H1 (cell line): Measurements from ENCODE around the gene DNER. TPM values are rescaled to one million over a fixed set of nuclear protein-coding genes. Genes with fewer than 3 reads are reported as not detected.

Experiments
- CTCF ChIA-PET: fragments of 300-600 bp; sonication (Branson Sonifier 250); formaldehyde crosslinking; loops from one replicate; lab custom pipeline; 2021; ENCODE audit not compliant: partially characterized antibody; lab: Charles Lee
- POLR2A ChIA-PET: fragments of 300-600 bp; sonication (Branson Sonifier 250); formaldehyde crosslinking; loops from one replicate; lab custom pipeline; 2021; ENCODE audit warnings: inconsistent platforms; ENCODE audit not compliant: partially characterized antibody; lab: Charles Lee
- DNase-seq, 2 experiments: peaks; one replicate each; pipeline versions ENCODE4 v3.0.0 to v3.0.0-alpha.2; 2010 to 2022; ENCODE audit warnings: low spot score in 2 of 2, low read depth in 1 of 2, mixed read lengths in 1 of 2
- FAIRE-seq: peaks from 2 replicates; lab custom pipeline; 2011; peaks lifted over from hg19 to GRCh38; lab: Jason Lieb, UNC
- H2AFZ ChIP-seq: 2 replicates; pipeline ENCODE4 v1.8.1; 2012; ENCODE audit warnings: low read length, inconsistent platforms
- H2AK5ac ChIP-seq: 2 replicates; pipeline ENCODE4 v1.6.1; 2013; ENCODE audit warnings: low read depth, low read length
- H2BK120ac ChIP-seq: replicated peaks from 2 replicates; pipeline ENCODE3; 2013; ENCODE audit warnings: low read depth, low read length, inconsistent platforms
- H2BK12ac ChIP-seq: 2 replicates; pipeline ENCODE4 v1.6.1; 2013; ENCODE audit warnings: low read depth, low read length
- H2BK15ac ChIP-seq: 2 replicates; pipeline ENCODE4 v1.6.1; 2013; ENCODE audit warnings: low read length
- H2BK20ac ChIP-seq: 2 replicates; pipeline ENCODE4 v1.6.1; 2013; ENCODE audit warnings: low read length
- H2BK5ac ChIP-seq: 2 replicates; pipeline ENCODE4 v1.6.1; 2013; ENCODE audit warnings: low read depth, low read length
- H3K14ac ChIP-seq: 2 replicates; pipeline ENCODE4 v1.6.1; 2013; ENCODE audit warnings: inconsistent platforms; ENCODE audit not compliant: insufficient read length
- H3K18ac ChIP-seq: 2 replicates; pipeline ENCODE4 v1.6.1; 2013; ENCODE audit warnings: low read length; ENCODE audit errors: extremely low read depth
- H3K23ac ChIP-seq: 2 replicates; pipeline ENCODE4 v1.6.1; 2013; ENCODE audit warnings: inconsistent platforms; ENCODE audit not compliant: insufficient read length
- H3K23me2 ChIP-seq: 2 replicates; pipeline ENCODE4 v1.6.1; 2013; ENCODE audit warnings: low read depth, low read length
- H3K27ac ChIP-seq: 2 replicates; pipeline ENCODE4 v1.6.1; 2011; ENCODE audit warnings: low read depth, low read length, inconsistent platforms
- H3K27me3 ChIP-seq, 4 experiments: replicated peaks in 1 of 4; 1 replicate in 1 of 4; 2 replicates in 3 of 4; pipeline versions ENCODE4 v1.6.1 to v1.8.1; 2011 to 2013; ENCODE audit warnings: low read length in 3 of 4, mild to moderate bottlenecking in 3 of 4, inconsistent platforms in 2 of 4, mixed read lengths in 2 of 4, moderate library complexity in 1 of 4; ENCODE audit not compliant: control insufficient read depth in 3 of 4, insufficient read depth in 3 of 4; ENCODE audit errors: extremely low read depth in 1 of 4
- H3K36me3 ChIP-seq, 4 experiments: 2 replicates each; pipeline versions ENCODE4 v1.6.1 to v1.8.1; 2011 to 2013; ENCODE audit warnings: mild to moderate bottlenecking in 4 of 4, low read length in 3 of 4, moderate library complexity in 2 of 4, control low read depth in 1 of 4, inconsistent platforms in 1 of 4; ENCODE audit not compliant: insufficient read depth in 4 of 4, control insufficient read depth in 2 of 4
- H3K4ac ChIP-seq: replicated peaks from 2 replicates; pipeline ENCODE3; 2013; ENCODE audit warnings: low read length, low read depth, mixed read lengths, inconsistent platforms; ENCODE audit not compliant: insufficient read length
- H3K4me1 ChIP-seq, 4 experiments: replicated peaks in 1 of 4; 1 replicate in 1 of 4; 2 replicates in 3 of 4; pipeline versions ENCODE4 v1.6.1 to v1.8.1; 2011 to 2013; ENCODE audit warnings: low read length in 3 of 4, inconsistent platforms in 2 of 4, mixed read lengths in 1 of 4; ENCODE audit not compliant: insufficient read depth in 4 of 4, control insufficient read depth in 3 of 4
- H3K4me2 ChIP-seq, 2 experiments: 2 replicates each; pipeline versions ENCODE4 v1.6.1 to v1.8.1; 2011 to 2013; ENCODE audit warnings: low read depth in 2 of 2, low read length in 2 of 2, control low read depth in 1 of 2, inconsistent platforms in 1 of 2, mild to moderate bottlenecking in 1 of 2; ENCODE audit not compliant: insufficient read depth in 1 of 2
- H3K4me3 ChIP-seq, 4 experiments: fragments of 200-600, 300-600 bp in 1 of 4; sonication (generic), shearing (Covaris generic), sonication (Bioruptor Twin) in 1 of 4; 2 replicates each; pipeline versions ENCODE4 v1.5.1 to v1.8.1; 2011 to 2016; ENCODE audit warnings: low read length in 4 of 4, low read depth in 3 of 4, control low read depth in 2 of 4, inconsistent platforms in 2 of 4, mild to moderate bottlenecking in 2 of 4, mixed read lengths in 1 of 4, moderate library complexity in 1 of 4; ENCODE audit not compliant: insufficient read depth in 2 of 4; ENCODE audit errors: extremely low read depth in 1 of 4
- H3K56ac ChIP-seq: replicated peaks from 2 replicates; pipeline ENCODE3; 2013; ENCODE audit warnings: low read depth, mild to moderate bottlenecking, mixed read lengths, low read length, inconsistent platforms; ENCODE audit not compliant: insufficient read length
- H3K79me1 ChIP-seq: 2 replicates; pipeline ENCODE4 v1.6.1; 2013; ENCODE audit warnings: low read depth, low read length, control low read depth
- H3K79me2 ChIP-seq, 2 experiments: 2 replicates each; pipeline versions ENCODE4 v1.6.1 to v1.8.1; 2012 to 2013; ENCODE audit warnings: low read length in 2 of 2, mild to moderate bottlenecking in 2 of 2, inconsistent platforms in 1 of 2; ENCODE audit not compliant: insufficient read depth in 2 of 2, control insufficient read depth in 1 of 2
- H3K9ac ChIP-seq, 4 experiments: replicated peaks in 1 of 4; 1 replicate in 1 of 4; 2 replicates in 3 of 4; pipeline versions ENCODE4 v1.6.1 to v1.8.1; 2011 to 2013; ENCODE audit warnings: low read depth in 3 of 4, low read length in 3 of 4, control low read depth in 2 of 4, mild to moderate bottlenecking in 2 of 4, moderate library complexity in 2 of 4, inconsistent platforms in 1 of 4; ENCODE audit errors: extremely low read depth in 1 of 4
- H3K9me3 ChIP-seq, 2 experiments: 2 replicates each; pipeline versions ENCODE4 v1.6.1 to v1.8.1; 2012 to 2013; ENCODE audit warnings: mild to moderate bottlenecking in 2 of 2, moderate library complexity in 2 of 2, control low read depth in 1 of 2, inconsistent platforms in 1 of 2, low read depth in 1 of 2, low read length in 1 of 2, mixed read lengths in 1 of 2; ENCODE audit not compliant: insufficient read depth in 2 of 2
- H4K20me1 ChIP-seq, 2 experiments: replicated peaks in 1 of 2; 2 replicates each; pipeline versions ENCODE3 to v1.8.1; 2011 to 2013; ENCODE audit warnings: inconsistent platforms in 2 of 2, low read length in 2 of 2, mild to moderate bottlenecking in 1 of 2; ENCODE audit not compliant: insufficient read depth in 2 of 2, control insufficient read depth in 1 of 2
- H4K5ac ChIP-seq: 2 replicates; pipeline ENCODE4 v1.6.1; 2013; ENCODE audit warnings: low read length, low read depth, mixed read lengths, inconsistent platforms; ENCODE audit not compliant: insufficient read length
- H4K8ac ChIP-seq: 2 replicates; pipeline ENCODE4 v1.8.0; 2013; ENCODE audit warnings: mild to moderate bottlenecking, moderate library complexity, low read length, inconsistent platforms; ENCODE audit not compliant: insufficient read depth; ENCODE audit errors: extremely low read depth
- H4K91ac ChIP-seq: replicated peaks from 2 replicates; pipeline ENCODE3; 2013; ENCODE audit warnings: low read length, mixed read lengths, inconsistent platforms; ENCODE audit not compliant: insufficient read length
- JUND ChIP-seq: IDR thresholded peaks from 2 replicates; pipeline ENCODE4 v1.6.1; 2011; ENCODE audit warnings: mild to moderate bottlenecking, improper control_type of control experiment, low read length
- TAF1 ChIP-seq: IDR thresholded peaks from 2 replicates; pipeline ENCODE4 v1.6.1; 2011; ENCODE audit warnings: mild to moderate bottlenecking, low read depth, low read length
- WGBS, 2 experiments: shearing (Covaris generic) in 1 of 2; methylation state at CpG; one replicate each; pipeline versions ENCODE4 v1.1.6 to v1.1.7; 2013 to 2015; ENCODE audit warnings: low lambda C conversion rate in 2 of 2, mixed read lengths in 2 of 2, inconsistent platforms in 1 of 2, low coverage in 1 of 2, missing lambda C conversion rate in 1 of 2; ENCODE audit not compliant: insufficient replicate concordance in 2 of 2, insufficient coverage in 1 of 2, insufficient read length in 1 of 2; ENCODE audit errors: extremely low coverage in 1 of 2, missing lambda C conversion rate in 1 of 2; 5-methylcytosine and 5-hydroxymethylcytosine counted together
- polyA plus RNA-seq, 7 experiments: library from polyadenylated mRNA; depleted of rRNA in 3 of 7; stranded (reverse) in 5 of 7; unstranded in 2 of 7; fragments of >200 nt in 5 of 7; fragments of 200-250 nt in 2 of 7; gene quantifications; 1 replicate in 5 of 7; 2 replicates in 1 of 7; 4 replicates in 1 of 7; pipeline versions ENCODE4 v1.2.1 to v1.2.3, GENCODE V29; 2011 to 2013; ENCODE audit warnings: missing spikeins in 2 of 7, mixed read lengths in 2 of 7
- total RNA-seq: library from RNA; stranded (reverse); fragmentation: NEBNext Ultra II Directional; extraction: Animal tissue kit (Norgen Biotek cat#: 25700); gene quantifications from 2 replicates; pipeline ENCODE4 v1.2.1, GENCODE V29; 2021

DNER gene
- total and polyA plus RNA-seq, 2 of the 8 experiments (the other 6 are each of a cell fraction or from before 2014, with no cell fraction given), result 6.8 to 16.3 TPM

DNA sequence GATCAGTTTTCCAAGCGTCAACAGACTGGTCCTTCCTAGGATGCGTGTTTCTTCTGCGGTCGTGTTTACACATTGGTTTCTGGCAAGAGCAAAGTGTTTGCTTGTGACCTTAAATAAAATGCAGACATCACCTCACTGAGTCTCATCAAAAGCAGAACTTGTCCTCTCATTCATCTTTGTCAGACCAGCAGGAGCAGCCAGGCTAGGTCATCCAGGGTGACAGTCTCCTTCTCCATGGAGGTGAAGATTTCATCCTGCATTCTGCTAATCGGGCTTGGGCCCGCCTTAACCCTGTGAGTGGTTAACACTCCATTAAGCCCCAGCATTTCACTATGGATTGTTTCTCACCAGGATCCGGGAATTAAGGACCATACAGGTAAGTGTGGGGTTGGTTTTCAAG lies 379.0 kb downstream of the DNER start:
- H3K56ac ChIP-seq, result no peak overlapping the region
- H2AFZ ChIP-seq, result no peak overlapping the region

More for the DNA sequence above, 379.0 kb downstream of the DNER start:
- Histone ChIP-seq H3K27ac (no peak overlapping the region), H4K91ac (no peak overlapping the region), H2BK5ac (no peak overlapping the region), H3K9ac (no peak overlapping the region), H3K79me2 (no peaks in the 10 kb centered on the region)
- no peak for FAIRE-seq
- POLR2A ChIA-PET, result no interaction called here
- TF ChIP-seq TAF1 (no peak), JUND (no peak)
- TF ChIP-seq, all 59 proteins: peak for 0
- no peaks in the 10 kb centered on the region for H4K20me1 ChIP-seq
- H3K4me3 ChIP-seq, result no peak overlapping the region
- no peaks in the 10 kb centered on the region for H3K27me3 ChIP-seq
- no peak overlapping the region for H2AK5ac ChIP-seq
- H3K18ac ChIP-seq, result no peak overlapping the region
- no peak overlapping the region for H2BK120ac ChIP-seq
- H3K4me1 ChIP-seq, result no peaks in the 10 kb centered on the region; a peak in 1 of 7 replicates
- no peaks in the 10 kb centered on the region for H3K79me1 ChIP-seq
- WGBS, 2 experiments, result 92% methylated on average over 7 of the region's 7 CpGs; no CpG with 5 or more reads in 1 of the 2 experiments
- H3K4me2 ChIP-seq, result no peak overlapping the region
- H3K36me3 ChIP-seq, result no peaks in the 10 kb centered on the region
- H2BK12ac ChIP-seq, result no peak overlapping the region
- no peak overlapping the region for H3K14ac ChIP-seq
- H2BK15ac ChIP-seq, result no peak overlapping the region
- H3K23ac ChIP-seq, result no peak overlapping the region
- H3K9me3 ChIP-seq, result no peaks in the 10 kb centered on the region
- CTCF ChIA-PET, result interaction anchor here (0.7 to 1.8 kb wide), 2 partner anchors 7 to 61 kb away, joined by 3 to 6 read pairs; no protein-coding TSS in a partner anchor
- DNase-seq, result no peak
- H4K5ac ChIP-seq, result no peak overlapping the region
- H2BK20ac ChIP-seq, result no peak overlapping the region
- no peaks in the 10 kb centered on the region for H3K23me2 ChIP-seq
- no peak overlapping the region for H3K4ac ChIP-seq
- H4K8ac ChIP-seq, result no peak overlapping the region
